GM19463 (cell line): ENCODE measurements around the gene CDX1.

Experiments
- ATAC-seq: cut with Tn5 transposase; IDR thresholded peaks from one replicate; pipeline ENCODE4 v1.9.1; 2021; ENCODE audit warnings: mild to moderate bottlenecking, moderate library complexity; ENCODE audit not compliant: unreplicated experiment

The CDX1 gene

GRCh38 chr5:150144879-150145278 lies 21.7 kb upstream of the CDX1 start:
- no peak for ATAC-seq

- ATAC-seq: no peak
Observed at GRCh38 chr5:150146235-150146634, 20.3 kb upstream of the CDX1 start.

GRCh38 chr5:150146862-150147601 lies 19.5 kb upstream of the CDX1 start:
- no peak for ATAC-seq

GRCh38 chr5:150147670-150148069 lies 18.9 kb upstream of the CDX1 start:
- no peak for ATAC-seq

- ATAC-seq: no peak
Observed at GRCh38 chr5:150148117-150148927, 18.3 kb upstream of the CDX1 start.

GRCh38 chr5:150149618-150150017 lies 17.0 kb upstream of the CDX1 start:
- no peak for ATAC-seq

- no peak for ATAC-seq
Observed at GRCh38 chr5:150152636-150153462, 13.7 kb upstream of the CDX1 start.

GRCh38 chr5:150153483-150153882 lies 13.1 kb upstream of the CDX1 start:
- ATAC-seq: no peak

GRCh38 chr5:150153957-150154617 lies 12.5 kb upstream of the CDX1 start:
- no peak for ATAC-seq

- no peak for ATAC-seq
Observed at GRCh38 chr5:150154618-150155128, 11.9 kb upstream of the CDX1 start.

- peak; percentile 60 for ATAC-seq
Observed at GRCh38 chr5:150155258-150156026, 11.1 kb upstream of the CDX1 start, which contains the start of gene PDGFRB. Gene PDGFRB (minus strand): TSS chr5:150155845. CDS start chr5:150137047, 18,798 bp downstream.

- ATAC-seq: no peak
Observed at GRCh38 chr5:150156027-150156368, 10.6 kb upstream of the CDX1 start.

- ATAC-seq: no peak
Observed at GRCh38 chr5:150156540-150156939, 10.0 kb upstream of the CDX1 start.

- no peak for ATAC-seq
Observed at GRCh38 chr5:150157168-150157567, 9.4 kb upstream of the CDX1 start.

- no peak for ATAC-seq
Observed at GRCh38 chr5:150158170-150158949, 8.2 kb upstream of the CDX1 start.

GRCh38 chr5:150159031-150159430 lies 7.5 kb upstream of the CDX1 start:
- ATAC-seq: no peak

- no peak for ATAC-seq
Observed at GRCh38 chr5:150159741-150160179, 6.8 kb upstream of the CDX1 start.

GRCh38 chr5:150160448-150161081 lies 6.0 kb upstream of the CDX1 start:
- ATAC-seq: no peak
